ENCODE data around the gene MRFAP1L1. TPM values are rescaled to one million over a fixed set of nuclear protein-coding genes. Genes with fewer than 3 reads are reported as not detected.

MRFAP1L1 gene
- total RNA-seq, 4 donors from 2014 or later: 43.8 to 54.6 (median 46.9) TPM

DNA sequence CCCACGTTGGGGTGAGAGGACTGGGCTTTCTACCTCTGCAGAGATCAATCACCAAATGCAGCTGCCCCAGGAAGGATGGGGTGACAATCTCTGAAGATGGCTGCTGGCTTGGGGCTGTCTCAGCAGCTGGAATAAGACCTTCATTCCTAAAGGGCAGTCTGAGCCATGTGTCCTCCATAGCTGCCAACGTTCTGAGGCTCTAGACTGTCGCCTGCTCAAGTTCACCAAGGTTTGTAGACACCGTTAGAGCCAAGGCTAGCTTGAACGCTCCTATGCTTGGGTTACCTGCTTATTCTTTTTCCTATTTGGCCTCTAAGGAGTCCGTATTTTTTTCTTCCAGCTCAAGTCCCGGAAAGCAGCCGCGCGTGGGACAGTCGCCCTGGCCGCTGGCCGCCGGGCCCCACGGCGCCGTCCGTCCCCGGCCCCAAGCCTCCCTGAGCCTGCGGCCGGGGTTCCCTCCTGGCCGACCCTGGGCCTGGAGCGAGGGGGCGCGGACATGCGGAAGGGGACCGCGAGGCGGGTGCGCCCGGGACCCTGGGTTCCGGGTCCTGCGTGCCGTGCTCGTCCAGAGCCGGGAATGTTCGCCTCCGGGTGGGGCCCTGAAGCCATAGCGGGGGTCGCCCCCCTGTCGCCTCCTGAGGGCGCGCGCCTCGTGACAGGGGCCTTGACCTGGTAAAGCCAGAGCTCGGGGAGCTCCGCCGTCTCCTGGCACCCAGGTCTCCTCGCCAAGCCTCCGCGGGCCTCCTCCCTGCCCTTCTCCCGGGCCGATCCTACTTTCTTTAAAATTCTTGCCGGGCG, 45.9 kb downstream of the MRFAP1L1 start:
- in situ Hi-C loops (cut with MboI; ENCODE audit: low sequenced_read_pairs in 4 of 4): no loop called here
- TF ChIP-seq POLR2A (IDR thresholded peaks at IDR 0.05): no peak
- TF ChIP-seq, protein P1, sequence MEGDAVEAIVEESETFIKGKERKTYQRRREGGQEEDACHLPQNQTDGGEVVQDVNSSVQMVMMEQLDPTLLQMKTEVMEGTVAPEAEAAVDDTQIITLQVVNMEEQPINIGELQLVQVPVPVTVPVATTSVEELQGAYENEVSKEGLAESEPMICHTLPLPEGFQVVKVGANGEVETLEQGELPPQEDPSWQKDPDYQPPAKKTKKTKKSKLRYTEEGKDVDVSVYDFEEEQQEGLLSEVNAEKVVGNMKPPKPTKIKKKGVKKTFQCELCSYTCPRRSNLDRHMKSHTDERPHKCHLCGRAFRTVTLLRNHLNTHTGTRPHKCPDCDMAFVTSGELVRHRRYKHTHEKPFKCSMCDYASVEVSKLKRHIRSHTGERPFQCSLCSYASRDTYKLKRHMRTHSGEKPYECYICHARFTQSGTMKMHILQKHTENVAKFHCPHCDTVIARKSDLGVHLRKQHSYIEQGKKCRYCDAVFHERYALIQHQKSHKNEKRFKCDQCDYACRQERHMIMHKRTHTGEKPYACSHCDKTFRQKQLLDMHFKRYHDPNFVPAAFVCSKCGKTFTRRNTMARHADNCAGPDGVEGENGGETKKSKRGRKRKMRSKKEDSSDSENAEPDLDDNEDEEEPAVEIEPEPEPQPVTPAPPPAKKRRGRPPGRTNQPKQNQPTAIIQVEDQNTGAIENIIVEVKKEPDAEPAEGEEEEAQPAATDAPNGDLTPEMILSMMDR (IDR thresholded peaks at IDR 0.05 in 4 of 5, conservative IDR thresholded peaks at IDR 0.05 in 1 of 5): no peak
- Histone ChIP-seq H3K36me3 (no peaks in the 10 kb centered on the region), H3K27me3 (peaks cover 0 to 12% (median 4%) of the 10 kb centered on the region in 3 donors), H3K9me3 (no peaks in the 10 kb centered on the region), H3K4me1 (peaks cover 0 to 8% of the 10 kb centered on the region in 2 donors), H3K27ac (peak overlapping the region in 1 of 4 donors; percentile 13), H3K4me3 (peak overlapping the region; percentile 50 to 55 (median 52))
- intact Hi-C loops (cut with DNase I; ENCODE audit: low total_unique reads): no loop called here
- ATAC-seq: peak; percentile 67 to 74
- DNase-seq: no peak

DNA sequence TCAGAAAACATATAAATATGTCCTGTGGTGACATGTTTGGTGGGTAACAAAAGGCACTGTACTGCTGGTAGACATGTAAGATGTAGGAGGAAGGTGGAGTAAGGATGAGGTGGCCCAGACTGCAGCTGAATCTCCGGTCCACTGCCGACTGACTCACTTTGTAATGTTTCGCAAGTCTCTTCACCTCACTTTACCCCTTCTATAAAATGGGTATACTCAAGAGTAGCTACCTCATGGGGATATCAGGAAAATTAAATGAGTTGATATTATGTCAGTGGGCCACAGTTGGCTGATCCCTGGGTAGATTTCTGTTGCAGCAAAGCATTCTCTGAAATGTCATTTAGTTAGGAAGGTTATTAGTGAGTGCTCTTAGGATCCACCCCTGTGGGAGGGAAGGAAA, 47.1 kb downstream of the MRFAP1L1 start:
- peaks cover 0 to 15% (median 4%) of the 10 kb centered on the region in 3 donors for H3K27me3 ChIP-seq
- no peaks in the 10 kb centered on the region for H3K9me3 ChIP-seq
- intact Hi-C loops (cut with DNase I; ENCODE audit: low total_unique reads) (no loop called here), in situ Hi-C loops (cut with MboI; ENCODE audit: low sequenced_read_pairs in 4 of 4) (no loop called here)
- no peak for ATAC-seq
- no peak overlapping the region for H3K4me3 ChIP-seq
- no peak for DNase-seq
- TF ChIP-seq POLR2A (IDR thresholded peaks at IDR 0.05): no peak
- TF ChIP-seq, protein P1 (IDR thresholded peaks at IDR 0.05 in 4 of 5, conservative IDR thresholded peaks at IDR 0.05 in 1 of 5): no peak
- peaks cover 0 to 8% of the 10 kb centered on the region in 2 donors for H3K4me1 ChIP-seq
- H3K27ac ChIP-seq: no peak overlapping the region
- H3K36me3 ChIP-seq: no peaks in the 10 kb centered on the region

DNA sequence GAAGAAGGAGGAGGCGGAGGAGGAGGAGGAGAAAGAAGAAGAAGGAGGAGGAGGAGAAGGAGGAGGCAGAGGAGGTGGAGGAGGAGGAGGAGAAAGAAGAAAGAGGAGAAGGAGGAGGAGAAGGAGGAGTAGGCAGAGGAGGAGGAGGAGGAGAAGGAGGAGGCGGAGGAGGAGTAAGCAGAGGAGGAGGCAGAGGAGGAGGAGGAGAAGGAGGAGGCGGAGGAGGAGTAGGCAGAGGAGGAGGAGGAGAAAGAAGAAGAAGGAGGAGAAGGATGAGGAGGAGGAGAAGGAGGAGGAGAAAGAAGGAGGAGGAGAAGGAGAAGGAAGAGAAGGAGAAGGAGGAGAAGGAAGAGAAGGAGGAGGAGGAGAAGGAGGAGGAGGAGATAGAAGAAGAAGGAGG, 49.2 kb downstream of the MRFAP1L1 start:
- DNase-seq (no peak), ATAC-seq (no peak)
- in situ Hi-C loops (cut with MboI; ENCODE audit: low sequenced_read_pairs in 4 of 4) (no loop called here), intact Hi-C loops (cut with DNase I; ENCODE audit: low total_unique reads) (no loop called here)
- Histone ChIP-seq H3K27me3 (peaks cover 0 to 15% (median 4%) of the 10 kb centered on the region in 3 donors), H3K4me3 (no peak overlapping the region), H3K36me3 (no peaks in the 10 kb centered on the region), H3K27ac (no peak overlapping the region), H3K9me3 (no peaks in the 10 kb centered on the region), H3K4me1 (peaks cover 0 to 8% of the 10 kb centered on the region in 2 donors)
- TF ChIP-seq, protein P1 (IDR thresholded peaks at IDR 0.05 in 4 of 5, conservative IDR thresholded peaks at IDR 0.05 in 1 of 5): no peak
- no peak for TF ChIP-seq POLR2A (IDR thresholded peaks at IDR 0.05)

DNA sequence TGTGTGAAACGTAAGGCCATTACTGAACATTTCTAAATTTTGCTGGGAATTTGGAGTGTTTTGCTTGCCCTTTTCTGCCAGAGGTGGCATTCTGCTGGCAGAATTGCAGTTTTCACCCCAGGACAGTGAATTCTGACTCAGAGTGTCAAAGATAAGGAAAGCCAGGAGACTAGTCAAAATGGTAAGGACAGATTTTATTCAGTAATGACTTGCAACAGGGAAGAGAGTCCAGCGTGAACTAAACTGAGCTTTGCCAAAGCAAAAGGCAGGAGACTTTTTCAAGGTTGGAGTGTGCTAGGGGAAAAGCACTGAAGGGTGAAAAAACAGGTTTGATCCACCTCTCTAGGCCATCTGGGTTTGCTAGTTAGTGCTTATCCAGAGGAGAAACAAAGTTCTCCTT, 49.8 kb downstream of the MRFAP1L1 start:
- Histone ChIP-seq H3K36me3 (no peaks in the 10 kb centered on the region), H3K4me3 (no peak overlapping the region), H3K27ac (no peak overlapping the region), H3K27me3 (peaks cover 0 to 15% (median 4%) of the 10 kb centered on the region in 3 donors), H3K4me1 (peaks cover 0 to 8% of the 10 kb centered on the region in 2 donors), H3K9me3 (no peaks in the 10 kb centered on the region)
- intact Hi-C loops (cut with DNase I; ENCODE audit: low total_unique reads): loop anchor here (2.0 kb wide), 1 partner anchor 15 kb away; no protein-coding TSS in a partner anchor
- no peak for ATAC-seq
- in situ Hi-C loops (cut with MboI; ENCODE audit: low sequenced_read_pairs in 4 of 4): no loop called here
- DNase-seq: no peak
- TF ChIP-seq, protein P1 (IDR thresholded peaks at IDR 0.05 in 4 of 5, conservative IDR thresholded peaks at IDR 0.05 in 1 of 5): no peak
- no peak for TF ChIP-seq POLR2A (IDR thresholded peaks at IDR 0.05)

All from gastrocnemius medialis (tissue), 4 donors.